ENCODE measurements around the gene FBXO45. TPM values are rescaled to one million over a fixed set of nuclear protein-coding genes. Genes with fewer than 3 reads are reported as not detected.
"Not testable (repeated sequence)": the region's sequence is repeated elsewhere in the genome, so short reads cannot be mapped to it uniquely, and the experiment has no call there.

Gene FBXO45
- total and polyA plus RNA-seq, 2 of the 13 experiments (the other 11 are each of a cell fraction or from before 2014, with no cell fraction given), result 7.0 to 12.1 TPM

- H3K4me3 ChIP-seq (replicated peaks in 1 of 3; ENCODE audit: insufficient read depth in 1 of 3, low read depth in 2 of 3, low read length in 3 of 3); ATAC-seq; H4K20me1 ChIP-seq (ENCODE audit: insufficient read depth, low read length); FAIRE-seq; H3K9ac ChIP-seq (ENCODE audit: insufficient read depth, low read depth, low read length); H2AFZ ChIP-seq (ENCODE audit: low read length); intact Hi-C loops (cut with micrococcal nuclease; ENCODE audit: unreplicated experiment); H3K27ac ChIP-seq (ENCODE audit: extremely low read length, insufficient read depth, low read length); H3K79me2 ChIP-seq (ENCODE audit: insufficient read depth, low read length); POLR2A ChIA-PET; H3K27me3 ChIP-seq (ENCODE audit: control insufficient read depth in 1 of 2, insufficient read depth in 2 of 2, low read length in 2 of 2); CTCF ChIA-PET (ENCODE audit: low intra/inter-chr PET ratio, low total read pairs); BruUV-seq (replicated peaks); in situ Hi-C loops (cut with HindIII; ENCODE audit: extremely low pct_ligation_motif_present, low pct_unique_long_range_greater_than_20kb); H3K4me2 ChIP-seq (ENCODE audit: low read depth, low read length); H3K36me3 ChIP-seq (replicated peaks in 1 of 2; ENCODE audit: control insufficient read depth in 1 of 2, insufficient read depth in 2 of 2, low read length in 2 of 2); DNase-seq (ENCODE audit: low spot score): not testable (repeated sequence)
- TF ChIP-seq ZNF431 (CRISPR knock-in tag; IDR thresholded peaks at IDR 0.05; ENCODE audit: borderline replicate concordance, low read depth), result 0 out of 2 replicates have a peak, but pooled peaks have one; percentile 41
- Histone ChIP-seq H3K9me3 (ENCODE audit: low read length) (peaks cover 19% of the 10 kb centered on the region), H3K4me1 (ENCODE audit: insufficient read depth, low read length) (peaks cover 13% of the 10 kb centered on the region)
- 60% methylated on average over 3 of the region's 3 CpGs for WGBS (ENCODE audit: low lambda C conversion rate)
Measured at GRCh38 chr3:196550172-196550571, 18.3 kb upstream of the FBXO45 start.

GRCh38 chr3:196552253-196552652, 16.2 kb upstream of the FBXO45 start:
- Histone ChIP-seq H3K9me3 (ENCODE audit: low read length) (peaks cover 19% of the 10 kb centered on the region), H3K4me1 (ENCODE audit: insufficient read depth, low read length) (no peaks in the 10 kb centered on the region), H3K4me2 (ENCODE audit: low read depth, low read length) (no peak overlapping the region), H3K27me3 (ENCODE audit: control insufficient read depth in 1 of 2, insufficient read depth in 2 of 2, low read length in 2 of 2) (no peaks in the 10 kb centered on the region), H3K36me3 (replicated peaks in 1 of 2; ENCODE audit: control insufficient read depth in 1 of 2, insufficient read depth in 2 of 2, low read length in 2 of 2) (no peaks in the 10 kb centered on the region), H4K20me1 (ENCODE audit: insufficient read depth, low read length) (no peaks in the 10 kb centered on the region), H3K4me3 (replicated peaks in 1 of 3; ENCODE audit: insufficient read depth in 1 of 3, low read depth in 2 of 3, low read length in 3 of 3) (no peak overlapping the region), H2AFZ (ENCODE audit: low read length) (no peak overlapping the region), H3K27ac (ENCODE audit: extremely low read length, insufficient read depth, low read length) (no peak overlapping the region), H3K9ac (ENCODE audit: insufficient read depth, low read depth, low read length) (no peak overlapping the region), H3K79me2 (ENCODE audit: insufficient read depth, low read length) (no peaks in the 10 kb centered on the region)
- intact Hi-C loops (cut with micrococcal nuclease; ENCODE audit: unreplicated experiment), result no loop called here
- ATAC-seq, result no peak
- POLR2A ChIA-PET, result no interaction called here
- no peak for DNase-seq (ENCODE audit: low spot score)
- CTCF ChIA-PET (ENCODE audit: low intra/inter-chr PET ratio, low total read pairs), result no interaction called here
- in situ Hi-C loops (cut with HindIII; ENCODE audit: extremely low pct_ligation_motif_present, low pct_unique_long_range_greater_than_20kb), result no loop called here
- BruUV-seq (replicated peaks), result no TSS peak
- FAIRE-seq, result no peak
- 94% methylated on average over 5 of the region's 5 CpGs for WGBS (ENCODE audit: low lambda C conversion rate)
- TF ChIP-seq NR1H2 (CRISPR knock-in tag; IDR thresholded peaks at IDR 0.05; ENCODE audit: borderline replicate concordance, low read depth), result no peak
- TF ChIP-seq MAFK (conservative IDR thresholded peaks at IDR 0.05 in 1 of 2, IDR thresholded peaks at IDR 0.05 in 1 of 2; ENCODE audit: low read length in 2 of 2), result no peak
- TF ChIP-seq ZNF576 (CRISPR knock-in tag; IDR thresholded peaks at IDR 0.05), result no peak
